Lower leg skin (tissue), 3 donors: Measurements from ENCODE around the gene MTMR12.

Experiments used
- POLR2A ChIP-seq, 2 donors: fragments of 450-650 bp; IDR thresholded peaks; one replicate each; pipeline ENCODE4 v1.6.1; 2016 to 2017; ENCODE audit warnings: antibody characterized with exemption in 2 of 2, mild to moderate bottlenecking in 1 of 2, moderate library complexity in 1 of 2
- TF ChIP-seq, protein P1 (sequence below), 3 donors: fragments of 450-650 bp; IDR thresholded peaks; one replicate each; pipeline ENCODE4 v1.5.1; 2016; ENCODE audit warnings: antibody characterized with exemption in 3 of 3, mild to moderate bottlenecking in 3 of 3, moderate library complexity in 2 of 3

DNA sequence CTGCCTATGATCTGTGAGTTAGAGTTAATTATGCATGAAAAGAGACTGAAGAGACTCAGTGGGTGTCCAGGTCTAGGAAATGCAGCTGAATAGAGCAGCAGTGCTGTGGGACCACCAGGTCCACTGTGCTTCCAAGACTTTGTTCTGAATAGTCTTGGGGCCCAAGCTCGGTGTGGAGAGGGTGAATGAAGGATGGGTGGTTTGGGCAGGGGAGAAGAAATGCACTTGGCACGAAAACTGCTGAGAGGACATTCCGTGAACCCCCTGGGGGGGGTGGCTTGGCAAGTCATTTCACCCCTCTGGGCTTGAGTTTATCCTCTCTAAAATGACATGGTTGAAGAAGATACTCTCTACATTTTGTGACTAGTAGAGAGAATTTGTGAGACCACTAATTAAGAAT, 102.6 kb downstream of the MTMR12 start:
- TF ChIP-seq, protein P1, sequence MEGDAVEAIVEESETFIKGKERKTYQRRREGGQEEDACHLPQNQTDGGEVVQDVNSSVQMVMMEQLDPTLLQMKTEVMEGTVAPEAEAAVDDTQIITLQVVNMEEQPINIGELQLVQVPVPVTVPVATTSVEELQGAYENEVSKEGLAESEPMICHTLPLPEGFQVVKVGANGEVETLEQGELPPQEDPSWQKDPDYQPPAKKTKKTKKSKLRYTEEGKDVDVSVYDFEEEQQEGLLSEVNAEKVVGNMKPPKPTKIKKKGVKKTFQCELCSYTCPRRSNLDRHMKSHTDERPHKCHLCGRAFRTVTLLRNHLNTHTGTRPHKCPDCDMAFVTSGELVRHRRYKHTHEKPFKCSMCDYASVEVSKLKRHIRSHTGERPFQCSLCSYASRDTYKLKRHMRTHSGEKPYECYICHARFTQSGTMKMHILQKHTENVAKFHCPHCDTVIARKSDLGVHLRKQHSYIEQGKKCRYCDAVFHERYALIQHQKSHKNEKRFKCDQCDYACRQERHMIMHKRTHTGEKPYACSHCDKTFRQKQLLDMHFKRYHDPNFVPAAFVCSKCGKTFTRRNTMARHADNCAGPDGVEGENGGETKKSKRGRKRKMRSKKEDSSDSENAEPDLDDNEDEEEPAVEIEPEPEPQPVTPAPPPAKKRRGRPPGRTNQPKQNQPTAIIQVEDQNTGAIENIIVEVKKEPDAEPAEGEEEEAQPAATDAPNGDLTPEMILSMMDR (IDR thresholded peaks at IDR 0.05): no peak
- no peak for TF ChIP-seq POLR2A (IDR thresholded peaks at IDR 0.05)
